ENCODE data around the gene BBS1.

The BBS1 gene

GRCh38 chr11:66549696-66550095, 39.3 kb downstream of the BBS1 start:
- no peak for TF ChIP-seq CTCF (conservative IDR thresholded peaks at IDR 0.05; ENCODE audit: low read length)
- TF ChIP-seq EZH2phosphoT487 (IDR thresholded peaks at IDR 0.05; ENCODE audit: borderline replicate concordance), result no peak
- Histone ChIP-seq H3K4me2 (ENCODE audit: low read depth, low read length, poor library complexity, severe bottlenecking) (no peak overlapping the region), H3K9ac (ENCODE audit: low read depth, low read length, poor library complexity, severe bottlenecking) (no peak overlapping the region), H4K20me1 (ENCODE audit: insufficient read depth, low read length, poor library complexity, severe bottlenecking) (no peaks in the 10 kb centered on the region), H2AFZ (ENCODE audit: low read length) (no peak overlapping the region), H3K4me3 (ENCODE audit: low read length, poor library complexity, severe bottlenecking) (no peak overlapping the region), H3K36me3 (ENCODE audit: insufficient read depth, low read length) (no peaks in the 10 kb centered on the region), H3K9me3 (ENCODE audit: insufficient read depth, low read depth, low read length) (no peaks in the 10 kb centered on the region), H3F3A (ENCODE audit: low read depth) (no peaks in the 10 kb centered on the region), H3K27me3 (ENCODE audit: insufficient read depth, low read length, poor library complexity, severe bottlenecking) (no peaks in the 10 kb centered on the region), H3K79me2 (ENCODE audit: insufficient read depth, low read length) (peaks cover 12% of the 10 kb centered on the region), H3K9me2 (replicated peaks; ENCODE audit: low read depth, low read length) (no peaks in the 10 kb centered on the region), H3K4me1 (ENCODE audit: insufficient read depth, low read length, poor library complexity, severe bottlenecking) (peaks cover 3% of the 10 kb centered on the region)

- no peaks in the 10 kb centered on the region for H3K4me1 ChIP-seq (ENCODE audit: insufficient read depth, low read length, poor library complexity, severe bottlenecking)
- TF ChIP-seq EZH2phosphoT487 (IDR thresholded peaks at IDR 0.05; ENCODE audit: borderline replicate concordance), result no peak
- no peak for TF ChIP-seq CTCF (conservative IDR thresholded peaks at IDR 0.05; ENCODE audit: low read length)
- no peaks in the 10 kb centered on the region for H3F3A ChIP-seq (ENCODE audit: low read depth)
- H3K4me2 ChIP-seq (ENCODE audit: low read depth, low read length, poor library complexity, severe bottlenecking), result no peak overlapping the region
- no peak overlapping the region for H3K4me3 ChIP-seq (ENCODE audit: low read length, poor library complexity, severe bottlenecking)
- no peaks in the 10 kb centered on the region for H3K9me2 ChIP-seq (replicated peaks; ENCODE audit: low read depth, low read length)
- H3K9me3 ChIP-seq (ENCODE audit: insufficient read depth, low read depth, low read length), result no peaks in the 10 kb centered on the region
- H2AFZ ChIP-seq (ENCODE audit: low read length), result no peak overlapping the region
- H3K27me3 ChIP-seq (ENCODE audit: insufficient read depth, low read length, poor library complexity, severe bottlenecking), result no peaks in the 10 kb centered on the region
- H4K20me1 ChIP-seq (ENCODE audit: insufficient read depth, low read length, poor library complexity, severe bottlenecking), result no peaks in the 10 kb centered on the region
- H3K36me3 ChIP-seq (ENCODE audit: insufficient read depth, low read length), result no peaks in the 10 kb centered on the region
- H3K79me2 ChIP-seq (ENCODE audit: insufficient read depth, low read length), result no peaks in the 10 kb centered on the region
- no peak overlapping the region for H3K9ac ChIP-seq (ENCODE audit: low read depth, low read length, poor library complexity, severe bottlenecking)
Observed at GRCh38 chr11:66550887-66551286, 40.5 kb downstream of the BBS1 start.

- Histone ChIP-seq H4K20me1 (ENCODE audit: insufficient read depth, low read length, poor library complexity, severe bottlenecking) (no peaks in the 10 kb centered on the region), H3K9me3 (ENCODE audit: insufficient read depth, low read depth, low read length) (no peaks in the 10 kb centered on the region), H3K4me2 (ENCODE audit: low read depth, low read length, poor library complexity, severe bottlenecking) (no peak overlapping the region), H3K79me2 (ENCODE audit: insufficient read depth, low read length) (no peaks in the 10 kb centered on the region), H3K9ac (ENCODE audit: low read depth, low read length, poor library complexity, severe bottlenecking) (no peak overlapping the region), H2AFZ (ENCODE audit: low read length) (no peak overlapping the region), H3K4me3 (ENCODE audit: low read length, poor library complexity, severe bottlenecking) (no peak overlapping the region), H3K27me3 (ENCODE audit: insufficient read depth, low read length, poor library complexity, severe bottlenecking) (no peaks in the 10 kb centered on the region), H3K9me2 (replicated peaks; ENCODE audit: low read depth, low read length) (no peaks in the 10 kb centered on the region), H3F3A (ENCODE audit: low read depth) (no peaks in the 10 kb centered on the region), H3K4me1 (ENCODE audit: insufficient read depth, low read length, poor library complexity, severe bottlenecking) (no peaks in the 10 kb centered on the region), H3K36me3 (ENCODE audit: insufficient read depth, low read length) (no peaks in the 10 kb centered on the region)
- no peak for TF ChIP-seq CTCF (conservative IDR thresholded peaks at IDR 0.05; ENCODE audit: low read length)
- TF ChIP-seq EZH2phosphoT487 (IDR thresholded peaks at IDR 0.05; ENCODE audit: borderline replicate concordance), result no peak
Observed at GRCh38 chr11:66554602-66555001, 44.2 kb downstream of the BBS1 start.
